Medulla oblongata (tissue), 1 donor: ENCODE measurements around the gene BEX1.
"Not testable (repeated sequence)": the region's sequence is repeated elsewhere in the genome, so short reads cannot be mapped to it uniquely, and the experiment has no call there.

ENCODE experiments used
- DNase-seq: peaks from one replicate; pipeline ENCODE4 v3.0.0-alpha.2; 2015; ENCODE audit errors: extremely low spot score

Gene BEX1

GRCh38 chrX:103063918-103064434 lies at the start of gene BEX1:
BEX1 (minus strand) TSS chrX:103064171; CDS start chrX:103063274, 897 bp downstream.
- DNase-seq = peak; percentile 62

GRCh38 chrX:103109497-103109896 lies 45.5 kb upstream of the BEX1 start:
- DNase-seq = not testable (repeated sequence)

GRCh38 chrX:103107836-103108235 lies 43.9 kb upstream of the BEX1 start:
- no peak for DNase-seq

- DNase-seq = not testable (repeated sequence)
These were observed 43.3 kb upstream of the BEX1 start for GRCh38 chrX:103107227-103107737.

GRCh38 chrX:103104370-103104769 lies 40.4 kb upstream of the BEX1 start:
- DNase-seq = not testable (repeated sequence)

GRCh38 chrX:103103866-103104265 lies 39.9 kb upstream of the BEX1 start:
- not testable (repeated sequence) for DNase-seq

GRCh38 chrX:103101299-103102042 lies 37.5 kb upstream of the BEX1 start:
- no peak for DNase-seq

GRCh38 chrX:103100484-103100883 lies 36.5 kb upstream of the BEX1 start:
- no peak for DNase-seq

- DNase-seq = no peak
These were observed 35.7 kb upstream of the BEX1 start for GRCh38 chrX:103099691-103100090.

- no peak for DNase-seq
These were observed 34.5 kb upstream of the BEX1 start for GRCh38 chrX:103098488-103098887.

- no peak for DNase-seq
These were observed 29.0 kb upstream of the BEX1 start, which contains the start of gene NXF3 for GRCh38 chrX:103092942-103093341. NXF3 (minus strand) TSS chrX:103093143; CDS start chrX:103093023, 120 bp downstream.

GRCh38 chrX:103081051-103081450 lies 17.1 kb upstream of the BEX1 start:
- DNase-seq = no peak

- DNase-seq = no peak
These were observed 9.5 kb upstream of the BEX1 start for GRCh38 chrX:103073467-103073866.

- DNase-seq = no peak
These were observed 2.6 kb upstream of the BEX1 start for GRCh38 chrX:103066606-103067005.

- peak; percentile 4 for DNase-seq
These were observed 653 bp downstream of the BEX1 start for GRCh38 chrX:103063191-103063845.

GRCh38 chrX:103061486-103061885 lies 2.5 kb downstream of the BEX1 start:
- no peak for DNase-seq

GRCh38 chrX:103056902-103057301 lies 7.1 kb downstream of the BEX1 start:
- DNase-seq = no peak

GRCh38 chrX:103052625-103053024 lies 11.3 kb downstream of the BEX1 start:
- DNase-seq = no peak

- DNase-seq = no peak
These were observed 12.6 kb downstream of the BEX1 start for GRCh38 chrX:103051260-103051789.

- not testable (repeated sequence) for DNase-seq
These were observed 30.6 kb downstream of the BEX1 start for GRCh38 chrX:103033371-103033770.

- DNase-seq = no peak
These were observed 46.4 kb downstream of the BEX1 start for GRCh38 chrX:103017542-103017941.

- DNase-seq = no peak
These were observed 51.0 kb downstream of the BEX1 start for GRCh38 chrX:103012945-103013344.
